Central memory CD4-positive, alpha-beta T cell (primary cell): ENCODE results near the gene ISLR.
"Not testable (repeated sequence)": the region's sequence is repeated elsewhere in the genome, so short reads cannot be mapped to it uniquely, and the experiment has no call there.

Experiments used
- DNase-seq: peaks from one replicate; pipeline ENCODE4 v3.0.0; 2022

Gene ISLR

DNA sequence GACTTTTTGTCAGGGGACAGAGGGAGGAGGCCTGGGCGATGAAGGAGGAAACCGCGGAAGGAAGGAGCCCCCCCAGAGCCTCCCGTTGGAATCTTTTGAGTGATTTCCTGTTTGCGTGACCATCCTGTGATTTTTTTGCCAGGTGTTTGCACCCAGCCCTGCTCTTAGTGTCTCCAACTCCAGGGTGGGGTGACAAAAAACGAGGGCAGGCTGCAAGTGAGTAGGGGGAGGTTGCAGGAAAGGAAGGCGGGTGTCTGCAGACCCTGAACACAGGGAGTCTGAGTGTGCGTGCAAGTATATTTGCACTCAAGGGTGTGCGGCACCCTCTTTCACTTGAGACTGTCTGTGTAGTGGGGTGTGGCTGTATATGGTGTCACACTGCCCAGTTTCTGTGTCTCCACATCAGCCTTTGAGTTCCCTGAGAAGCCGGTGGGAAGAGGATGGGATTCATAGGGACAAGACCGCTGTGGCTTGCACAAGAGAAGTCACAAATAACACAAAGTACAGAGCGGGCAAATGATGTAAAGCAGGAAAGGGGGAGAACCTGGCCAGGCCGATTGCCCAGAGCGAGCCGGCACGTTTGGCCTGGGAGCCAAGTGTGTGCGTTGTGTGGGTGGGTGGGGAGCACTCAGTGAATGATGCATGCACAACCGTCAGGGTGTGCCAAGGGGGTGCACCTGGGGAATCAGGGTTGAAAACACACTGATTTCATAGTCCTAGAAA, 36.5 kb upstream of the ISLR start:
- DNase-seq = no peak

DNA sequence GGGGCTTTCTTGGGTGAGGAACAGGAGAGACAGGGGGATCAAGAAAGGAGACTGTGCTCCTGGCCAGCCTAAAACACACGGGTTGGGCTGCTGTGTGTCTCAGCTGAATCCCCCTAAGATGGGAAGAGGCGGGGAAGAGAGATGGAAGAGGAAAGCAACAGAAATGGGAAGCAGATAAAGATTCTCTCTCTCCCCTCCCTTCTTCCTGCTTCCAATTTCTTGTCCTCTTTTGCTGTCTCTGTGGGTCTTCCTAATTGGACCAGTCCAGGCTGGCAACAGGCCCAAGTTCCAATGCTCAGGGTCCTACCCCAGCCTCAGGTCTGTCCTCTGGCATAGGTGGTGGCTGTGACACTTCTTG, 36.0 kb upstream of the ISLR start:
- no peak for DNase-seq

DNA sequence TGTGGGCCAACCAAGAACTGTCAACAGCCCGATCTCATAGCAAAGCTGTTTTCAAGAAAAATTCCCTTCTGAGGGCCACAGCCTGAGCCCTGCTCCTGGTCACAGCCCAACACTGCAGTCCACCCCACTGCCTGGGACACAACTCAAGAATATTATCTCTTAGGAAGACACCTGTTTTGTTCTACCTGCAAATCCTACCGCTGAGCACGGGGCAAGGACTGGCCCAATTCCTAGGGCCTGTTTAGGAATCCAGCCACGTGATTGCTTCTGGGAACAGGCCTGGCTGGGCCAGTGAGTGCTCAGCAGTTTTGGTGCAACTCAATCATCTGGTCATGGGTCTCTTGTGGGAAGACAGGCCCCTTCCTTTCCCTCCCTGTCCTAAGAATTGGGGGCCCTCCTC, 34.9 kb upstream of the ISLR start:
- DNase-seq = no peak

GRCh38 chr15:74141591-74141990, 31.9 kb upstream of the ISLR start:
- no peak for DNase-seq

- DNase-seq = no peak
Measured at GRCh38 chr15:74144153-74144775, 29.2 kb upstream of the ISLR start.

- DNase-seq = no peak
Measured at GRCh38 chr15:74146277-74146800, 27.2 kb upstream of the ISLR start.

DNA sequence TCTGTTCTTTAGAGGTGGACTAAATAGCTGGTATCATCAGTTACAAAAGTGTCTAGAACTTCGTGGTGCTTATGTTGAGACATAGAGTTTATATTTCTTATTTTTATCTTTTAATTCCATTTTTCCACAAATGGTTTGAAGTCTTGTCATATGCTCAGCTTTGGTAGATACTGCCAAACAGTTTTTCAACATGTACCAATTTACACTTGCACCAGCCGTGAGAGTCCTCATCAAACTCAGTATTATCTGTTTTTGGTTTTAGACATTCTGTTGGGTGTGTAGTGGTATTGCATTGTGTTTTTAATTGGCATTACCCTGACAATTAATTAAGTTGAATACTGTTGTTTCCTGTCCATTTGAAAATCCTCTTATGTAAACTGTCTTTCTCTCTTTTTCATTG, 26.5 kb upstream of the ISLR start:
- DNase-seq = no peak

GRCh38 chr15:74155766-74156417, 17.6 kb upstream of the ISLR start:
- no peak for DNase-seq

- no peak for DNase-seq
Measured at GRCh38 chr15:74156678-74157411, 16.7 kb upstream of the ISLR start.

DNA sequence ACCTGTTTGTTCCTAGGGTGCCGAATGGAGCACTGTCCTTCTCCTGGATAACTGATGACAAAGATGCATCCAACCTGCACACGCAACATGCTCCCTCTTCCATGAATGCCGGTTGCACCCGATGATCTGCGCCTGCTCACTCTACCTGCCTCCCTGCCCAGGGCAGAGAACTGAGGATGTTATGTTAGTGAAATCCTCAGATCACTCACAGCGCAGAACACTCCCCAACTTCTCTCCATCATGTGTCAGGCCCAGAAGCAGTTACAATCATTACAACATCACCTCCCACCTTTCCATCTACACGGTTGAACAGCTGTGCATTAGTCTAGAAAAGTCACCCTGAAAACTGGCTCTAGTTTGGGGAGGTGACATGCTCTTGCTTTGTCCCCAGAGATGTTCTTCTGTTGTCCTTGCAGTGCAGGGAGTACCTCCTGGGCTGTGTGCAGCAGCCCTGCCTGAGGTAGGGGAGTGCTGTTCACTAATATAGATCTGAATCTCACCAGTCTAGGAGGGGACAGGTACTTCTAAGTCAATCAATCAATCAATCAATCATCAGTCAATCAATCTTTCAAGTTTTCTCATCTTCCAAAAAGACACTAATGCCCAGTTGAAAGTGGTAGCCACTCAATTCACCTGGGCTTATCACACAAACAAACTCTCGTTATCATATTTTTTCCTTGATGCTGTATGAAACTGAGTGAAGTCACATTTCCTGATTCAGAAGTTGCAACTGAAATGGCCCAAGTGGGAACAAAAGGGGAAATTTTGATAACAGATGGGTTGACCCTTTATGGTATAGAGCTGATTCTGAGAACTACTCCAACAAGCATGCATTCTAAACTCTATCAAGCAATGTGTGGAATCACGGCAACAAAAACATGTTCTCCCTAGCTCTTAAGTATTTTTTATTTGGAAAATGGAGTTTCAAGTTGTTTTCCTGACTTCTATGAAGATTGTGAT, 15.4 kb upstream of the ISLR start:
- no peak for DNase-seq

DNA sequence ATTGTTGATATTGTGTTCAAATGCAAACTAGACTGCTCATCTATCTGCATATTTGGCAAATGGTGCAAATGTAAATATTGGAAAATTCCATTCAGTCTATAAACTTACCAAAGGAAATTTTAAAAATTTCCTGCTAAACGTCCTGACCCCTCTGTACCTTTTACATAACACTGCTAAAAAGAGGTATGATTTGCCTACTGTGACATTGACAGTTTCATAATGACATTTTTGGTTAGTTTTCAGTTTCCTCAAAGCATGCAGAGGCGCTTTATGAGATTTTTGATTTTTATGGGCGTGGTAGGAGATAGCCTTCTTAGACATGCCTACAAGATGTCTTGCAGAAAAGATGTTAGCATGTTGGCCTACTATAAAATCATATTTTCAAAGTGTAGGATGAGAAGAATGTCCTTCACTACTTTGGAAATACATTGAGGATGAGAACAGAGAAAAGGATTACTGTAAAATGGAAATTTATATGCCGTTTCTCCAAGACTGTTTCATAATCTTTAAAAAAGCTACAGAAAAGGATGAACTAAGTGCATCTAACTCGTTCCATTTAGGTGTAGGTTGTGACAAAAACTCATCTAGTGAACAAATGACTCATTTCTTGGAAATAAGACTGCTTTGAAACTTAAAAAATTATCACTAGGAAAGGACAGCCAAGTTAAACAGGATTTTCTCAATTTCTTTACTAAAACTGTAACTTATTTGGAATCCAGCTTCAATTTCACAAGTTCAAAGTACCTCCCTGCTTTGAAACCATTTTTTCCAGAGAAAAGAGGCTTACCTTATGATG, 14.5 kb upstream of the ISLR start:
- no peak for DNase-seq

DNA sequence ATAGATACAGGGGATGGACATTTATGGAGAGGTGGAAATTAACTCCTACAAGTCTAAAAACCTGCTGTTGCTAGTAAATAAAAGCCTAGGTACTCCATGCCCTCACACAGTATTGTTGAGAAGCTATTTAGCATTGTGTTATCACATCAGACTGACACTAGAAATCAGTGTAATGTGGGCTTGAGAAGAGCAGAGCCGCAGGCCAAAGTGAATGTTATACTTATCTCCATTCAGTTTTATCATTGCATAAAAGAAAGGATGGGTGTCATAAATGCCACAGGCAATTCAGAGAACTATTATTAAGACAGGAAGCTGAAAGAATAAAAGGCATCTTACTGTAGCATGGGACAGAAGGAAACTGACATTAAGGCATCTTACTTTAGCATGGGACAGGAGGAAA, 13.7 kb upstream of the ISLR start:
- DNase-seq = no peak

DNA sequence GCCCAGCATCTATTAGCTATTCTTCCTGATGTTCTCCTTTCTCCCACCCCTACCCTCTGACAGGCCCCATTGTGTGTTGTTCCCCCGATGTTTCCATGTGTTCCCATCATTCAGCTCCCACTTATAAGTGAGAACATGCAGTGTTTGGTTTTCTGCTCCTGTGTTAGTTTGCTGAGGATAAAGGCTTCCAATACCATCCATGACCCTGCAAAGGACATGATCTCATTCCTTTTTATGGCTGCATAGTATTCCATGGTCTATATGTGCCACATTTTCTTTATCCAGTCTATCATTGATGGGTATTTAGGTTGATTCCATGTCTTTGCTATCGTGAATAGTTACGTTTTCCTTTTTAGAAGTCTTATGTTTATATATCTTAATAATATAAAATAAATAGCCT, 13.1 kb upstream of the ISLR start:
- not testable (repeated sequence) for DNase-seq

- not testable (repeated sequence) for DNase-seq
Measured at GRCh38 chr15:74162195-74162536, 11.3 kb upstream of the ISLR start.

GRCh38 chr15:74165461-74165860, 8.0 kb upstream of the ISLR start:
- DNase-seq = no peak

- DNase-seq = no peak
Measured at GRCh38 chr15:74167891-74168331, 5.6 kb upstream of the ISLR start.

- DNase-seq = no peak
Measured at GRCh38 chr15:74168711-74169126, 4.8 kb upstream of the ISLR start.

- no peak for DNase-seq
Measured at GRCh38 chr15:74170071-74170844, 3.3 kb upstream of the ISLR start.

- no peak for DNase-seq
Measured at GRCh38 chr15:74170875-74171578, 2.5 kb upstream of the ISLR start.
